HG02981 (cell line): Measurements from ENCODE around the gene OLFML2A.
"Not testable (repeated sequence)": the region's sequence is repeated elsewhere in the genome, so short reads cannot be mapped to it uniquely, and the experiment has no call there.

ENCODE experiments used
- ATAC-seq: cut with Tn5 transposase; IDR thresholded peaks from one replicate; pipeline ENCODE4 v1.9.1; 2021; ENCODE audit warnings: mild to moderate bottlenecking, moderate library complexity; ENCODE audit not compliant: unreplicated experiment

The OLFML2A gene

GRCh38 chr9:124760719-124761118 lies 16.2 kb upstream of the OLFML2A start:
- no peak for ATAC-seq

- ATAC-seq: no peak
Observed at GRCh38 chr9:124761196-124761595, 15.7 kb upstream of the OLFML2A start.

GRCh38 chr9:124761710-124762109 lies 15.2 kb upstream of the OLFML2A start:
- ATAC-seq: no peak

DNA sequence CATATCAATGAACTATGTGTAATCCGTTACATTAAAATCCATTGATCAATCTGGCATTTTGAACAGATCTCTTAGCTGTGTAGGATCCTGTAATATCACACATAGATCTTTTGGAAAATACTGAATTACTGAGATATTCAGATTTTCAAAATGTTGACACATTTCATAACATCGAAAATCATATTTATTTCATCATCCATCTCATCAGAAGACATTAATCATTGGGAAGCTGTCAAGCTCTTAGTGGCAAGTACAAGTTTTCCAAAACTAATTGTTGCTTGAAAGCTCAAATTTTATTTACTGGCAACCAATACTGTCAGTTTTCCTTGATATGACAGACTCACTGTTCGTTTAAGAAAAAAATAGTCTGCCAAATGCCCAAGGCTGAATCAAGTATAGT lies 14.3 kb upstream of the OLFML2A start:
- ATAC-seq: no peak

- no peak for ATAC-seq
Observed at GRCh38 chr9:124764774-124765438, 12.0 kb upstream of the OLFML2A start.

DNA sequence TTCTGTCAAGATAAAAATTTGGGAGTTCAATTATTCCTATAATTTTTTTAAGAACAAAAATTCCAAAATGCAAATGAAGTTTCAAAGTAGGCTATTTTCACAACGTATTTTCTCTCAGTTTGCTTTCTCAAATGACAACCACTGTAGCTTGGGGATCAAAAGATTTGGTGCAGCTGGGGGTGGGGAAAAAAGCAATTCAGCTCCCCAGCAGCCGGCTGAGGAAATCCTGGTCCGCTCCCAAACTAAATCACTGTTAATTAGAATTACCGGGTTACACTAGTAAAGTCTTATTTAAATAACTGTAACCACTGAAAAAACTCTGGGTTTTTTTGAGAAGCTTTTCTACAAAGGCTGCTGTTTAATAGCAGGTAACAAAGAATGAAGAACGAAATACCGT lies 11.5 kb upstream of the OLFML2A start:
- no peak for ATAC-seq

GRCh38 chr9:124766326-124766725 lies 10.6 kb upstream of the OLFML2A start:
- no peak for ATAC-seq

DNA sequence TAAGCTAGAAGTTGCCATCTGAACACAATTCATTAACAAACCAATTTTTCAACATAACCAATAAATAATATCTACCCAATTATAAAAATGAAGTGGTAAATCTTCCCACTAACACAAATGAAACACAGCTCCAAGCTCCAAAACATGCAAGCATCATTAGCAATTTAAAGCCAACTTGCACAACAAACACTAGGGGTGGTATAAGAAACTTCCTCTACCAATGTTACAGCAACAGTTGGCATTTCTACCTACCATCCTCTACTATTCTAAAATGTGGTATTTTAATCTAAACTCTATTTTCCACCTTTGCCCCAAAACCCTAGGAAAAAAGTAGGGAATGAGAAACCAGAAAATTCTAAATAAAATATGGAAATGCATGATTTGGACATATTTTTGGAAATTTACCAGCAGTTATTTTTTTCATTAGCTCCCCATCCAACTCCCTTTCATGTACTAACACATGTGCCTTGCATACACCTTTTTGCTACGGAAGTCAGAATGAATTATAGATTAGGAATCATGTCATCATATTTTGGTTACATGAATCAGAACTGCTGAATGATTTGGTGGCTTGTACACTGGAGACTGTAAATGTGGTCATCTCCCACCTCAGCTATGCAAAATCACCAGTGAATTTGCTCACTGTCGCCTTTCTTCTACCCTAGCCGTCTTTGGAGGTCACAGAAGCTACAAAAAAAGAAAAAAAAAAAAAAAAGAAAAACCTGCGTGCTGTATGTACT lies 9.9 kb upstream of the OLFML2A start:
- no peak for ATAC-seq

DNA sequence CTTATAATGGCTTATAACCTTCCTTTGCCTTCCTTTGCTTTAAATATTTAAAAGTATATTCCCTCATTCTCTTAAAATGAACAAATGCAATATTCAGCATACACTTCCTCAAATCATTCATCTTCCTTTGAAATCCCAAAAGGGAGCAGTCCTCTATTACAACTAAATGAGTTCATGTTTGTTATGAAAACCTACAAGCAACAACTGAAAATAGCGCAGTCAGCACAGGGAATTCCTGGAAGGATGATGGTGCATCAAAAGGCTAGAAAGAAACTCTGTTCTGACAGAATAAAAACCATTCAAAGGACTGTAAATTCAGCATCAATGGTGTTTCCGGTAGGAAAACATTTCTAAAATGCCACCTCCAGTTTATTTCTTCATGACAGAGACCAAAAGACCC lies 9.1 kb upstream of the OLFML2A start:
- no peak for ATAC-seq

GRCh38 chr9:124768334-124768733 lies 8.6 kb upstream of the OLFML2A start:
- no peak for ATAC-seq

DNA sequence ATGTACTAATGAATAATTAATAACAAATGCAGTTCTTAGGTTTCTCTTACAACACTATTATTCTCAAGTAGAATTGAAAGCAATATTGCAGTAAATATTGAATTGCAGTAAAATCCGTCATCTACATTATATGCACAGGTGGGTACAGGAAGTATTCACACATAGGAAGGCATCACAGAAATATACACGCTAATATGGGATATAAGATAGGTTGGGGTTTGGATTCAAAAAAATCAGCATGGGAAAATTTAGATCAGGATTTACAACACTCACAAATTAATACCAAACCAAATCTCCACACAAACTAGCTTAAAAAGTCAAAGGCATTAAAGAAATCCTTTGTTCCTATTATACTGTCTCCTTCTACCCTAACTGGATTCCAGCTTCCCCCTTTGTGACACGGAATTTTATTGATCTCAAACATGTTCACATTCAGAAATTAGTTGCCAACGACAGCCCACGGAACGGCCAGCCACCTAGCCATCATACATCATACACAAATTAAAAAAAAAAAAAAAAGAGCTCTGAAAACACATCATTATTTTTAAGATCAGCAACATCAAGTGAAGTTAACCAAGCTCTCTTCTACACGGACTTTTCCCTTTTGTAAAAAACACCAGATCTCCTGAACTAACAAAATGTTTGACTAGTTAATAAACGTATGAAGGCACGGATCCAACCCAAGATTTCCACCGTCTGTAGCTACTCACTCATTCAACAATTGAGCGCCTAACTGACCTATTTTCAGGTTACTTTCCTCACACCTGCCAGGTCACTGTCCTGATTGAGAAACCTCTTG lies 8.0 kb upstream of the OLFML2A start:
- ATAC-seq: no peak

- ATAC-seq: no peak
Observed at GRCh38 chr9:124769549-124770358, 7.2 kb upstream of the OLFML2A start.

DNA sequence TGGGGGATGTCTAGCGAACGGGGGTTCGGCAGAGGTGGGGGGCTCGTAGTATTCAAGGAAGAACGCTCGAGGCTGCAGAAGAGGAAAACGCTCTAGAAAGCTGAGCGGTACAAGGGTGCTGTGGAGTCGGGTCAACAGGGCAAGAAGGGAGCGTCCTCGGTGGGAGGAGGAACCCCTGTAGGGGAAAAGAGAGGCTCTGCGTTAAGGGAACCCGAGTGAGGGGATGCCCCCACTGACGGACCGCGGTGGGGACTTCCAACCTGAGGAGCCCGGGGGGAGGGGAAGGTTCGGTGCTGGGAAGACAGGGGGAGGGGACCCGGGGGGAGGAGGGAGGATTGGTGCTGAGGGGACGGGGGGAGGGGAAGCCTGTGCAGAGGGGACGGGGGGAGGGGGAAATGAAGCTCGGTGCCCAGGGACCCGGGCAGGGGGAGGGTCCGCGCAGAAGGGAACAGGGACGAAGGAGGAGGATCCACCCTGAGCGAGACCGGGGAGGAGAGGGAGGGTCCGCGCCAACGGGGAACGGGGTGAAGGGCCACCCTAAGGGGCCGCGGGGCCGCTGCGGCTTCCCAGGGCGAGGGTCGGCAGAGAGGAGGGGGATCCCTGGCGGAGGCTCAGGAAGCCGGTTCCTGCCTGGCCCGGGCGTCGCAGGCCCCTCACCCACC lies 6.4 kb upstream of the OLFML2A start:
- peak; percentile 1 for ATAC-seq

DNA sequence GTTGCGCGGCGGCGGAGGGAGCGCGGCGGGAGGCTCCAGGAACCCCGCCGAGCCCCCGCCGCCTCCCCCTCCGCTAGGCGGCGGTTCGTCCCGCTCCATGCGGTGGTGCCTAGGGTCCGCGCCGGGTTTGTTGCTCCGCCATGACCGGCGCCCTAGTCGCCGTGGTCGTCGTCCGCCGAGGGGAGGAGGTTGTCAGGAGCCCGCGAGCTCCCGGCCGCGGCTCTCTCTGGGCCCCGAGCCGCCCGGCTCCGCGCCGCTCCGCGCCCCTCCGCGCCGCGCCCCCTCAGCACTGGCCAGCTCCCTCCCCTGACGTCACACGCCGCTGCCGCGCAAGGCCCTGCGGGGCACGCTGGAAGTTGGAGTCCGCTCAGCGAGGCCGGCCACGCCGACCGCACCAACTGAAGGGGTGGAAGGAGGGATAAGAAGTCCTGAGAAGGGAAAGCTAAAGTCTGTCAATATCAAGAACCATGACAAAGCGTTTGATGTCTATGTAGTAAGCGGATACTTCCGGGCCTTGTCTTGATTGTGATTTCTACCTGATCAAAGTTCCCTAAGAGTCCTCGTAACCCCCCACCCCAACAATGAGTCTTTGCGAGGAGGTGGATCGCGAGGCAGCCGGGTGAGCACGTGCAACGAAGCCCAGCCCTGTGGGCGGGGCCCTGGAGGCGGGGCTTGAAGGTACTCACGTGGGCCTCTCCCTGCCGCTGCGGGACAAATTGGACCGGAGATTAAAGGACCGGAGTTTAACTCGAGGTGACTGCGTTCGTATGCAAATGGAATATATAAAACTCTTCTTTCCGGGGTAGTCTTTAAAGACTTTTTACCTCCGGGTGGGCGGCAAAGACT lies 5.7 kb upstream of the OLFML2A start, which contains the start of gene NR6A1:
TSS of gene NR6A1 (minus strand) at position 291 of the 846 bp plus-strand sequence.
- peak; percentile 83 for ATAC-seq

- no peak for ATAC-seq
Observed at GRCh38 chr9:124771867-124772679, 4.9 kb upstream of the OLFML2A start.

- not testable (repeated sequence) for ATAC-seq
Observed at GRCh38 chr9:124772877-124773276, 4.1 kb upstream of the OLFML2A start.

DNA sequence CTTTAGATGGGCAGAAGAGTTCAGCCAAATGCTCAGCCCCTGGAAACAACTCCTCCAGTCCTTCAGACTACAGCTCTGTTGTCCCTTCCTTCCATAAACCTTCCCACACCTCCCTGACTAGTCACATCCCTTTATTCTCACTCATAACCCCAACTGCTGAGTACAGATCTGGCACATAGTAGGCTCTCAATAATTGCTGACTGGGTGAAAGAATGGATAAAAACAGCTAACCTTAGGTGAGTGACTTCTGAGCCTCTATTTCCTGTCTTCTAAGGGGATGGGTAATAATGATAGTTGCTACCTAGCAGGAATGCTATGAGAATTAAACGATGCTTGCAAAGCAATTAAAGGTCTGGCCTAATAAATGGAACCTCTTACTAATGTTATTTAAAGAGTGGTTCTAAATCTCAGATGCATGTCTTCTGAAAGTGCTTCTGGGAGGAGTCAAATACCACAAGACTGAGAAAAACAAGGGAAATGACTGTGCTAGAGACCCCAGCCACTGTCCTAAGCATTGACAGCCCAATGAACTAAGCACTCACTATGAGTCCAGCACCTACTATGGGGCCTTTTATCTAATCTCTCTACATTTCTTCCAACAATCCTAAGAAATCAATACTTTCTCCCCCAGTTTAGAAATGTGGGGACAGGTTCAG lies 3.3 kb upstream of the OLFML2A start:
- no peak for ATAC-seq
